Tibial nerve (tissue), 4 donors: ENCODE data around the gene TBC1D16. TPM values are rescaled to one million over a fixed set of nuclear protein-coding genes. Genes with fewer than 3 reads are reported as not detected.

Experiments
- DNase-seq, 2 donors: peaks; one replicate each; pipeline ENCODE4 v3.0.0-alpha.2; 2019; ENCODE audit warnings: low spot score in 2 of 2
- H3K27ac ChIP-seq, 4 donors: fragments of 200-600 bp; sonication (generic) in 3 of 4; one replicate each; pipeline ENCODE4 v1.5.1; 2017 to 2019; ENCODE audit warnings: mild to moderate bottlenecking in 1 of 4
- H3K27me3 ChIP-seq, 2 donors: fragments of 200-600 bp; sonication (generic) in 1 of 2; one replicate each; pipeline versions ENCODE4 v1.5.1 to v1.6.0; 2017 to 2019
- H3K36me3 ChIP-seq, 3 donors: fragments of 200-600 bp; sonication (generic); one replicate each; pipeline ENCODE4 v1.5.1; 2018 to 2019
- H3K4me1 ChIP-seq, 4 donors: fragments of 200-600 bp; sonication (generic) in 3 of 4; one replicate each; pipeline ENCODE4 v1.5.1; 2017 to 2019
- H3K4me3 ChIP-seq, 4 donors: fragments of 200-600 bp; sonication (generic) in 3 of 4; one replicate each; pipeline ENCODE4 v1.5.1; 2017 to 2019; ENCODE audit warnings: mild to moderate bottlenecking in 1 of 4, moderate library complexity in 1 of 4
- H3K9me3 ChIP-seq, 4 donors: fragments of 200-600 bp; sonication (generic) in 3 of 4; one replicate each; pipeline ENCODE4 v1.5.1; 2017 to 2019
- CTCF ChIP-seq, 5 experiments: fragments of 200-600 bp in 3 of 5; fragments of 450-650 bp in 2 of 5; sonication (generic) in 3 of 5; IDR thresholded peaks; one replicate each; pipeline ENCODE4 v1.5.1; 2016 to 2019; ENCODE audit warnings: antibody characterized with exemption in 5 of 5, mild to moderate bottlenecking in 3 of 5, moderate library complexity in 2 of 5
- EP300 ChIP-seq, 2 donors: sonication (generic); formaldehyde crosslinking; IDR thresholded peaks; one replicate each; pipeline ENCODE4 v1.6.1; 2017; ENCODE audit warnings: antibody characterized with exemption in 2 of 2, mild to moderate bottlenecking in 1 of 2
- POLR2A ChIP-seq, 2 donors: fragments of 450-650 bp; IDR thresholded peaks; one replicate each; pipeline ENCODE4 v1.6.1; 2017; ENCODE audit warnings: antibody characterized with exemption in 2 of 2, mild to moderate bottlenecking in 2 of 2, moderate library complexity in 2 of 2
- WGBS, 2 donors: methylation state at CpG; one replicate each; pipeline ENCODE4 v1.1.5; 2018; 5-methylcytosine and 5-hydroxymethylcytosine counted together
- total RNA-seq, 4 donors: library from RNA; depleted of rRNA; stranded (reverse); fragments of >200 nt; gene quantifications; one replicate each; pipeline ENCODE4 v1.1.0, GENCODE V29; 2016

Gene TBC1D16
- total RNA-seq, 4 donors from 2014 or later: 48.3 to 68.4 (median 58.1) TPM

- Histone ChIP-seq H3K4me3 (no peak overlapping the region), H3K36me3 (peaks cover 0 to 2% (median 0%) of the 10 kb centered on the region in 3 donors), H3K27me3 (no peaks in the 10 kb centered on the region), H3K4me1 (peaks cover 0 to 35% (median 11%) of the 10 kb centered on the region in 4 donors), H3K9me3 (no peaks in the 10 kb centered on the region), H3K27ac (peak overlapping the region in 3 of 4 donors; percentile 65 to 69 (median 66))
- DNase-seq: no peak
- TF ChIP-seq EP300 (IDR thresholded peaks at IDR 0.05): peak in 1 of 2 donors; percentile 72
- no peak for TF ChIP-seq POLR2A (IDR thresholded peaks at IDR 0.05)
- WGBS, 2 donors: 83 to 85% methylated on average over 26 to 27 of the region's 27 CpGs
Observed at GRCh38 chr17:80063830-80064585, 28.3 kb upstream of the TBC1D16 start.

GRCh38 chr17:80061421-80061820 lies 25.7 kb upstream of the TBC1D16 start:
- Histone ChIP-seq H3K9me3 (no peaks in the 10 kb centered on the region), H3K4me3 (no peak overlapping the region), H3K4me1 (peaks cover 0 to 24% (median 6%) of the 10 kb centered on the region in 4 donors), H3K36me3 (peaks cover 0 to 18% (median 0%) of the 10 kb centered on the region in 3 donors), H3K27me3 (no peaks in the 10 kb centered on the region), H3K27ac (no peak overlapping the region)
- WGBS, 2 donors: 86 to 87% methylated on average over 12 of the region's 12 CpGs
- no peak for DNase-seq
- TF ChIP-seq POLR2A (IDR thresholded peaks at IDR 0.05) (no peak), EP300 (IDR thresholded peaks at IDR 0.05) (no peak), CTCF (IDR thresholded peaks at IDR 0.05) (no peak)

- TF ChIP-seq POLR2A (IDR thresholded peaks at IDR 0.05): no peak
- no peak for TF ChIP-seq CTCF (IDR thresholded peaks at IDR 0.05)
- no peak for TF ChIP-seq EP300 (IDR thresholded peaks at IDR 0.05)
- 45 to 58% methylated on average over 4 of the region's 4 CpGs for WGBS, 2 donors
- H3K36me3 ChIP-seq: peaks cover 0 to 18% (median 0%) of the 10 kb centered on the region in 3 donors
Observed at GRCh38 chr17:80060644-80061043, 25.0 kb upstream of the TBC1D16 start.

GRCh38 chr17:80058311-80058955 lies 22.8 kb upstream of the TBC1D16 start:
- no peak for DNase-seq
- no peaks in the 10 kb centered on the region for H3K27me3 ChIP-seq
- 92 to 96% methylated on average over 27 to 28 of the region's 28 CpGs for WGBS, 2 donors
- H3K4me1 ChIP-seq: peaks cover 0 to 15% (median 11%) of the 10 kb centered on the region in 4 donors
- no peaks in the 10 kb centered on the region for H3K9me3 ChIP-seq
- no peak overlapping the region for H3K27ac ChIP-seq
- no peak overlapping the region for H3K4me3 ChIP-seq
- peaks cover 0 to 18% (median 0%) of the 10 kb centered on the region in 3 donors for H3K36me3 ChIP-seq
- no peak for TF ChIP-seq POLR2A (IDR thresholded peaks at IDR 0.05)
- no peak for TF ChIP-seq CTCF (IDR thresholded peaks at IDR 0.05)
- TF ChIP-seq EP300 (IDR thresholded peaks at IDR 0.05): no peak

More at GRCh38 chr17:80060644-80061043, 25.0 kb upstream of the TBC1D16 start:
- no peak for DNase-seq
- H3K4me1 ChIP-seq: peaks cover 0 to 20% (median 6%) of the 10 kb centered on the region in 4 donors
- no peak overlapping the region for H3K27ac ChIP-seq
- no peaks in the 10 kb centered on the region for H3K9me3 ChIP-seq
- H3K4me3 ChIP-seq: no peak overlapping the region
- no peaks in the 10 kb centered on the region for H3K27me3 ChIP-seq

GRCh38 chr17:80055597-80055996 lies 19.9 kb upstream of the TBC1D16 start:
- 70 to 81% methylated on average over 9 of the region's 9 CpGs for WGBS, 2 donors

More at GRCh38 chr17:80055597-80055996, 19.9 kb upstream of the TBC1D16 start:
- no peak for TF ChIP-seq POLR2A (IDR thresholded peaks at IDR 0.05)
- no peak for TF ChIP-seq EP300 (IDR thresholded peaks at IDR 0.05)
- no peak for TF ChIP-seq CTCF (IDR thresholded peaks at IDR 0.05)
- no peak for DNase-seq
- H3K4me1 ChIP-seq: peaks cover 0 to 27% (median 14%) of the 10 kb centered on the region in 4 donors
- H3K27ac ChIP-seq: no peak overlapping the region
- no peak overlapping the region for H3K4me3 ChIP-seq
- H3K9me3 ChIP-seq: no peaks in the 10 kb centered on the region
- no peaks in the 10 kb centered on the region for H3K27me3 ChIP-seq
- peaks cover 0 to 24% (median 0%) of the 10 kb centered on the region in 3 donors for H3K36me3 ChIP-seq
